AG04449 (cell line): ENCODE measurements around the gene FADS1.

ENCODE experiments used
- CTCF ChIA-PET: fragments of 350-600 bp; formaldehyde crosslinking; extraction: SDS; loops from one replicate; lab custom pipeline; 2021; ENCODE audit warnings: antibody characterized with exemption; lab: Yijun Ruan, JAX
- POLR2A ChIA-PET: fragments of 400-600, 350-600 bp; formaldehyde crosslinking; extraction: SDS; loops from one replicate; lab custom pipeline; 2020; ENCODE audit warnings: antibody characterized with exemption, inconsistent platforms; lab: Yijun Ruan, JAX
- DNase-seq: peaks from one replicate; pipeline ENCODE4 v3.0.0-alpha.2; 2010; ENCODE audit warnings: low read depth, low spot score
- H3K4me3 ChIP-seq: 2 replicates; pipeline ENCODE4 v1.5.1; 2011; ENCODE audit warnings: low read depth, mild to moderate bottlenecking, control low read depth, low read length
- CTCF ChIP-seq: IDR thresholded peaks from one replicate; pipeline ENCODE4 v1.5.1; 2011; ENCODE audit warnings: mild to moderate bottlenecking, moderate library complexity, low read length, control low read depth, inconsistent platforms; ENCODE audit not compliant: insufficient read depth; ENCODE audit errors: missing control alignments

FADS1 gene

GRCh38 chr11:61816736-61817455 is at the start of gene FADS1:
TSS of gene FADS1 (minus strand) at chr11:61817003. CDS start at chr11:61816929, 74 bp downstream.
- POLR2A ChIA-PET = no interaction called here
- CTCF ChIA-PET = interaction anchor here (0.7 to 7.3 kb wide), 9 partner anchors 10 to 291 kb away, joined by 3 to 91 read pairs (median 8); partner anchors contain the start of gene FADS2
- H3K4me3 ChIP-seq = peak within 1 kb of the TSS; percentile 82
- peak; percentile 89 for TF ChIP-seq CTCF
- peak; percentile 60 for DNase-seq

GRCh38 chr11:61866231-61866957 is 49.6 kb upstream of the FADS1 start:
- no peak for DNase-seq
- ChIA-PET CTCF (interaction anchor here (0.9 to 10.2 kb wide), 6 partner anchors 81 to 444 kb away, joined by 3 to 183 read pairs (median 4); no protein-coding TSS in a partner anchor), POLR2A (interaction anchor here (1.2 kb wide), 1 partner anchor 39 kb away, joined by 3 read pairs; no protein-coding TSS in a partner anchor)
- no peak for TF ChIP-seq CTCF
- no peak overlapping the region for H3K4me3 ChIP-seq

- ChIA-PET POLR2A (interaction anchor here (0.8 kb wide), 1 partner anchor 23 kb away, joined by 3 read pairs; no protein-coding TSS in a partner anchor), CTCF (interaction anchor here (0.6 to 10.2 kb wide), 8 partner anchors 36 to 243 kb away, joined by 3 to 183 read pairs (median 4); no protein-coding TSS in a partner anchor)
- no peak for DNase-seq
Observed at GRCh38 chr11:61864814-61865775, 48.3 kb upstream of the FADS1 start.

GRCh38 chr11:61863548-61864081 is 46.8 kb upstream of the FADS1 start:
- POLR2A ChIA-PET = interaction anchor here (0.6 kb wide), 1 partner anchor 47 kb away, joined by 3 read pairs; no protein-coding TSS in a partner anchor
- no peak for TF ChIP-seq CTCF
- no peak overlapping the region for H3K4me3 ChIP-seq
- no peak for DNase-seq
- CTCF ChIA-PET = interaction anchor here (0.6 to 2.7 kb wide), 6 partner anchors 9 to 244 kb away, joined by 3 to 12 read pairs (median 4); no protein-coding TSS in a partner anchor

More at GRCh38 chr11:61864814-61865775, 48.3 kb upstream of the FADS1 start:
- no peak overlapping the region for H3K4me3 ChIP-seq
- no peak for TF ChIP-seq CTCF

- no peak overlapping the region for H3K4me3 ChIP-seq
- no peak for TF ChIP-seq CTCF
- no peak for DNase-seq
- ChIA-PET CTCF (interaction anchor here (0.6 to 2.7 kb wide), 4 partner anchors 8 to 66 kb away, joined by 3 to 12 read pairs (median 7); no protein-coding TSS in a partner anchor), POLR2A (no interaction called here)
Observed at GRCh38 chr11:61862714-61863547, 46.1 kb upstream of the FADS1 start.
